ENCODE data around the gene GPBAR1. TPM values are rescaled to one million over a fixed set of nuclear protein-coding genes. Genes with fewer than 3 reads are reported as not detected.

The GPBAR1 gene
- total and polyA plus RNA-seq, 9 of the 15 experiments (the other 6 are each of a cell fraction or from before 2014, with no cell fraction given) = not detected

- TF ChIP-seq ZNF407 (IDR thresholded peaks at IDR 0.05; ENCODE audit: low read depth) (peak; percentile 90), BRF1 (IDR thresholded peaks at IDR 0.05; ENCODE audit: borderline replicate concordance, extremely low read depth, insufficient read length) (no peak), CREB1 (IDR thresholded peaks at IDR 0.05) (peak; percentile 64; the same call in 1 of the 2 replicates), CREB1 (CRISPR knock-in tag; IDR thresholded peaks at IDR 0.05) (no peak; the same call in 1 of the 2 replicates), SLC30A9 (CRISPR knock-in tag; IDR thresholded peaks at IDR 0.05) (no peak), RBM34 (IDR thresholded peaks at IDR 0.05; ENCODE audit: borderline replicate concordance, insufficient read depth, low read length) (no peak)
- TF ChIP-seq, protein P1, sequence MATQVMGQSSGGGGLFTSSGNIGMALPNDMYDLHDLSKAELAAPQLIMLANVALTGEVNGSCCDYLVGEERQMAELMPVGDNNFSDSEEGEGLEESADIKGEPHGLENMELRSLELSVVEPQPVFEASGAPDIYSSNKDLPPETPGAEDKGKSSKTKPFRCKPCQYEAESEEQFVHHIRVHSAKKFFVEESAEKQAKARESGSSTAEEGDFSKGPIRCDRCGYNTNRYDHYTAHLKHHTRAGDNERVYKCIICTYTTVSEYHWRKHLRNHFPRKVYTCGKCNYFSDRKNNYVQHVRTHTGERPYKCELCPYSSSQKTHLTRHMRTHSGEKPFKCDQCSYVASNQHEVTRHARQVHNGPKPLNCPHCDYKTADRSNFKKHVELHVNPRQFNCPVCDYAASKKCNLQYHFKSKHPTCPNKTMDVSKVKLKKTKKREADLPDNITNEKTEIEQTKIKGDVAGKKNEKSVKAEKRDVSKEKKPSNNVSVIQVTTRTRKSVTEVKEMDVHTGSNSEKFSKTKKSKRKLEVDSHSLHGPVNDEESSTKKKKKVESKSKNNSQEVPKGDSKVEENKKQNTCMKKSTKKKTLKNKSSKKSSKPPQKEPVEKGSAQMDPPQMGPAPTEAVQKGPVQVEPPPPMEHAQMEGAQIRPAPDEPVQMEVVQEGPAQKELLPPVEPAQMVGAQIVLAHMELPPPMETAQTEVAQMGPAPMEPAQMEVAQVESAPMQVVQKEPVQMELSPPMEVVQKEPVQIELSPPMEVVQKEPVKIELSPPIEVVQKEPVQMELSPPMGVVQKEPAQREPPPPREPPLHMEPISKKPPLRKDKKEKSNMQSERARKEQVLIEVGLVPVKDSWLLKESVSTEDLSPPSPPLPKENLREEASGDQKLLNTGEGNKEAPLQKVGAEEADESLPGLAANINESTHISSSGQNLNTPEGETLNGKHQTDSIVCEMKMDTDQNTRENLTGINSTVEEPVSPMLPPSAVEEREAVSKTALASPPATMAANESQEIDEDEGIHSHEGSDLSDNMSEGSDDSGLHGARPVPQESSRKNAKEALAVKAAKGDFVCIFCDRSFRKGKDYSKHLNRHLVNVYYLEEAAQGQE (IDR thresholded peaks at IDR 0.05; ENCODE audit: borderline replicate concordance) = no peak
- TF ChIP-seq, protein P1 (CRISPR knock-in tag; IDR thresholded peaks at IDR 0.05; ENCODE audit: low read depth) = no peak
- TF ChIP-seq, protein P2, sequence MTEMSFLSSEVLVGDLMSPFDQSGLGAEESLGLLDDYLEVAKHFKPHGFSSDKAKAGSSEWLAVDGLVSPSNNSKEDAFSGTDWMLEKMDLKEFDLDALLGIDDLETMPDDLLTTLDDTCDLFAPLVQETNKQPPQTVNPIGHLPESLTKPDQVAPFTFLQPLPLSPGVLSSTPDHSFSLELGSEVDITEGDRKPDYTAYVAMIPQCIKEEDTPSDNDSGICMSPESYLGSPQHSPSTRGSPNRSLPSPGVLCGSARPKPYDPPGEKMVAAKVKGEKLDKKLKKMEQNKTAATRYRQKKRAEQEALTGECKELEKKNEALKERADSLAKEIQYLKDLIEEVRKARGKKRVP (CRISPR knock-in tag; IDR thresholded peaks at IDR 0.05) = no peak
Observed at GRCh38 chr2:218286570-218287459, 26.0 kb downstream of the GPBAR1 start (continued).

All from K562 (cell line).